HepG2 (cell line): Measurements from ENCODE around the gene STYXL1.

ENCODE experiments used
- CTCF ChIP-seq: sonication (generic); formaldehyde crosslinking; IDR thresholded peaks from 2 replicates; pipeline ENCODE4 v1.5.0; 2020; ENCODE audit warnings: mild to moderate bottlenecking, missing genetic modification reagents, moderate library complexity
- EED ChIP-seq: sonication (generic); formaldehyde crosslinking; IDR thresholded peaks from 2 replicates; pipeline ENCODE4 v1.5.0; 2020; ENCODE audit warnings: mild to moderate bottlenecking, missing genetic modification reagents
- GATAD2A ChIP-seq: IDR thresholded peaks from 2 replicates; pipeline ENCODE4 v1.6.1; 2016
- JUNB ChIP-seq: sonication (generic); formaldehyde crosslinking; IDR thresholded peaks from 2 replicates; pipeline ENCODE4 v1.8.0; 2022; ENCODE audit warnings: missing genetic modification reagents, mild to moderate bottlenecking, borderline replicate concordance
- MAX ChIP-seq: IDR thresholded peaks from 2 replicates; pipeline ENCODE4 v1.6.1; 2012; ENCODE audit warnings: inconsistent platforms
- MXI1 ChIP-seq: IDR thresholded peaks from 3 replicates; pipeline ENCODE4 v1.6.1; 2012; ENCODE audit warnings: low read depth, low read length, inconsistent platforms, borderline replicate concordance
- POLR2A ChIP-seq, 2 experiments: IDR thresholded peaks; 2 replicates each; pipeline ENCODE4 v1.6.1; 2011; ENCODE audit warnings: low read depth in 2 of 2, low read length in 2 of 2, mild to moderate bottlenecking in 1 of 2, moderate library complexity in 1 of 2; ENCODE audit not compliant: insufficient read depth in 1 of 2
- TOE1 ChIP-seq: sonication (generic); formaldehyde crosslinking; IDR thresholded peaks from 2 replicates; pipeline ENCODE4 v1.4.0; 2020; ENCODE audit warnings: mild to moderate bottlenecking, missing genetic modification reagents
- YY1 ChIP-seq: IDR thresholded peaks from 2 replicates; pipeline ENCODE4 v1.6.1; 2011; ENCODE audit warnings: low read length, low read depth, moderate library complexity, mild to moderate bottlenecking; ENCODE audit not compliant: insufficient read depth, insufficient replicate concordance
- ZNF24 ChIP-seq: fragments of 450-650 bp; IDR thresholded peaks from 2 replicates; pipeline ENCODE4 v1.6.1; 2017; ENCODE audit warnings: antibody characterized with exemption, mild to moderate bottlenecking
- ZNF609 ChIP-seq: sonication (generic); formaldehyde crosslinking; IDR thresholded peaks from 2 replicates; pipeline ENCODE4 v1.4.0; 2020; ENCODE audit warnings: mild to moderate bottlenecking, missing genetic modification reagents, borderline replicate concordance
- ZSCAN12 ChIP-seq: sonication (generic); formaldehyde crosslinking; IDR thresholded peaks from 2 replicates; pipeline ENCODE4 v1.9.0; 2021; ENCODE audit warnings: mild to moderate bottlenecking, missing genetic modification reagents

- TF ChIP-seq ZNF609 (no peak), MXI1 (no peak), ZSCAN12 (no peak), ZNF24 (no peak), JUNB (CRISPR knock-in tag) (no peak), EED (CRISPR knock-in tag) (no peak), MAX (no peak), POLR2A (IDR thresholded peaks at IDR 0.05; ENCODE audit: insufficient read depth in 1 of 2, low read depth in 2 of 2, low read length in 2 of 2) (no peak), CTCF (CRISPR knock-in tag) (no peak), YY1 (no peak), TOE1 (CRISPR knock-in tag) (no peak), GATAD2A (CRISPR knock-in tag) (no peak)
These were observed 80.3 kb downstream of the STYXL1 start for GRCh38 chr7:75967487-75967997.
